Immature natural killer cell (primary cell): ENCODE data around the gene STRA8. TPM values are rescaled to one million over a fixed set of nuclear protein-coding genes. Genes with fewer than 3 reads are reported as not detected.

Experiments used
- DNase-seq, 3 donors: peaks; one replicate each; pipeline ENCODE4 v3.0.0; 2022; ENCODE audit warnings: mixed read lengths in 1 of 3
- H3K27ac Mint-ChIP-seq, 6 donors: one replicate each; pipeline ENCODE4 v1.8.0; 2020; ENCODE audit warnings: mixed read lengths in 6 of 6, mild to moderate bottlenecking in 5 of 6, inconsistent platforms in 4 of 6, moderate library complexity in 3 of 6
- H3K27me3 Mint-ChIP-seq, 3 donors: one replicate each; pipeline ENCODE4 v1.8.0; 2020 to 2021; ENCODE audit warnings: low read depth in 3 of 3, mild to moderate bottlenecking in 3 of 3, mixed read lengths in 3 of 3, moderate library complexity in 3 of 3, inconsistent platforms in 1 of 3
- H3K36me3 Mint-ChIP-seq, 3 donors: one replicate each; pipeline ENCODE4 v1.8.0; 2020; ENCODE audit warnings: mixed read lengths in 3 of 3, inconsistent platforms in 2 of 3, mild to moderate bottlenecking in 2 of 3
- H3K4me1 Mint-ChIP-seq, 2 donors: one replicate each; pipeline ENCODE4 v1.8.0; 2020; ENCODE audit warnings: inconsistent platforms in 2 of 2, mild to moderate bottlenecking in 2 of 2, mixed read lengths in 2 of 2, moderate library complexity in 1 of 2
- H3K4me3 Mint-ChIP-seq, 5 donors: one replicate each; pipeline ENCODE4 v1.8.0; 2020; ENCODE audit warnings: mild to moderate bottlenecking in 5 of 5, mixed read lengths in 5 of 5, inconsistent platforms in 3 of 5, moderate library complexity in 3 of 5
- H3K9me3 Mint-ChIP-seq, 6 donors: one replicate each; pipeline ENCODE4 v1.8.0; 2020; ENCODE audit warnings: mild to moderate bottlenecking in 6 of 6, mixed read lengths in 6 of 6, inconsistent platforms in 4 of 6, moderate library complexity in 3 of 6
- polyA plus RNA-seq, 3 donors: library from polyadenylated mRNA; unstranded; fragments of 300-500 nt; fragmentation: Illumina TruSeq; gene quantifications; one replicate each; pipeline ENCODE4 v1.2.3, GENCODE V29; 2021

Gene STRA8, protein sequence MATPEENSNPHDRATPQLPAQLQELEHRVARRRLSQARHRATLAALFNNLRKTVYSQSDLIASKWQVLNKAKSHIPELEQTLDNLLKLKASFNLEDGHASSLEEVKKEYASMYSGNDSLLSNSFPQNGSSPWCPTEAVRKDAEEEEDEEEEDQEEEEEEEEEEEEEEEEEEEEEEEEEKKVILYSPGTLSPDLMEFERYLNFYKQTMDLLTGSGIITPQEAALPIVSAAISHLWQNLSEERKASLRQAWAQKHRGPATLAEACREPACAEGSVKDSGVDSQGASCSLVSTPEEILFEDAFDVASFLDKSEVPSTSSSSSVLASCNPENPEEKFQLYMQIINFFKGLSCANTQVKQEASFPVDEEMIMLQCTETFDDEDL
- polyA plus RNA-seq: not detected

DNA sequence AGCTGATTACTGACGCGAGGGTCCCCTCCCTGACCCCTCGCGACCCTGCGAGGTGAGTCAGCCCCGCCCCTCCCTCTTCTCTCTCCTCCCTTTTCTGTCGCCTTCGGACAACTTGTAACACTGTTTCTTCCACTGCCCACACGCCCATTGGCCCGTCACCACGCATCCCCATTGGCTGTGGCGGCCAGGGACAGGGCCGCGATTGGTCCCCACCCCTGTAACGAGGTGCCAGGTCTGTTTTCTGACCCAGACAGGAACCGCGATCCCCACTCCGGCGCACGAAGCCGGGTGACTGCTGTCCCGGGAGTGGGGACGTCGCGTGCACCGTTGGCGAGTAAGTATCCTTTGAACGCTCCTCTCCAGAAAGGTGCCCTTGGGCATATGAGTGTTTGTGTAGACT lies at the start of gene STRA8:
TSS of gene STRA8 (plus strand) at position 269 of the 400 bp plus-strand sequence. CDS start 6,687 bp downstream, outside the sequence.
- H3K9me3 Mint-ChIP-seq: no peaks in the 10 kb centered on the region
- no peak within 1 kb of the TSS for H3K27ac Mint-ChIP-seq
- H3K36me3 Mint-ChIP-seq: no peaks in the 10 kb centered on the region
- H3K4me3 Mint-ChIP-seq: no peak within 1 kb of the TSS
- no peak for DNase-seq
- H3K4me1 Mint-ChIP-seq: no peaks in the 10 kb centered on the region
- H3K27me3 Mint-ChIP-seq: peaks cover 0 to 1% (median 0%) of the 10 kb centered on the region in 3 donors

DNA sequence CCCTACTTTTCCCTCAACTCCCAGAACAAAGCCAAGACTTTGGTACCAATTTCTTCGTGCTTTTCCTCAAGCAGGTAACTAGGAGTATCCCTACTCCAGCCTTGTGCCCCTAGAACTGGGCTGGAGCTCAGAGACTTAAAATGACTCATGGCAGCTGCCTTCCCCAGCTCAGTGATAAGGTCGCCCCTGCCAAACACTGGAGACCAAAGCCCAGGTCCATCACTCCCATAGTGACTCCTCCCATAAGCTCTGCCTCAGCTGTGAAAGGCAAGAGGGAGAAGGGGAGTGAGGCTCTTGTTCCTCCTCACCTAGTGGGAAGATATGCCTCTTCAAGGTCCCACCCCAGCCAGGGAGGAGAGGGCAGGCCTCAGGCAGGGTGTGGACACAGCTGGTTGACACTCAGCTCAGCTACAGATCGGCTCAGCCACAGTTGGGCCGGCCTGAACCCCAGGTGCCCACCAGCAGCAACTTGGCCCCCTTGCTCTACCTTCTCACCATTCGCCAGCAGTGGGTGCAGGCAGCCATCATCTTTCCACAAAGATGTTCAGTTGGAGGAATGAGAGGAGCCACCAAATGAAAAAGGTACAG lies 49.3 kb upstream of the STRA8 start:
- Mint-ChIP-seq H3K9me3 (peaks cover 10 to 40% (median 30%) of the 10 kb centered on the region in 6 donors), H3K36me3 (peaks cover 47 to 62% (median 58%) of the 10 kb centered on the region in 3 donors), H3K27me3 (peaks cover 0 to 7% (median 3%) of the 10 kb centered on the region in 3 donors), H3K4me1 (peaks cover 0 to 1% of the 10 kb centered on the region in 2 donors), H3K4me3 (no peak overlapping the region), H3K27ac (no peak overlapping the region)
- no peak for DNase-seq

DNA sequence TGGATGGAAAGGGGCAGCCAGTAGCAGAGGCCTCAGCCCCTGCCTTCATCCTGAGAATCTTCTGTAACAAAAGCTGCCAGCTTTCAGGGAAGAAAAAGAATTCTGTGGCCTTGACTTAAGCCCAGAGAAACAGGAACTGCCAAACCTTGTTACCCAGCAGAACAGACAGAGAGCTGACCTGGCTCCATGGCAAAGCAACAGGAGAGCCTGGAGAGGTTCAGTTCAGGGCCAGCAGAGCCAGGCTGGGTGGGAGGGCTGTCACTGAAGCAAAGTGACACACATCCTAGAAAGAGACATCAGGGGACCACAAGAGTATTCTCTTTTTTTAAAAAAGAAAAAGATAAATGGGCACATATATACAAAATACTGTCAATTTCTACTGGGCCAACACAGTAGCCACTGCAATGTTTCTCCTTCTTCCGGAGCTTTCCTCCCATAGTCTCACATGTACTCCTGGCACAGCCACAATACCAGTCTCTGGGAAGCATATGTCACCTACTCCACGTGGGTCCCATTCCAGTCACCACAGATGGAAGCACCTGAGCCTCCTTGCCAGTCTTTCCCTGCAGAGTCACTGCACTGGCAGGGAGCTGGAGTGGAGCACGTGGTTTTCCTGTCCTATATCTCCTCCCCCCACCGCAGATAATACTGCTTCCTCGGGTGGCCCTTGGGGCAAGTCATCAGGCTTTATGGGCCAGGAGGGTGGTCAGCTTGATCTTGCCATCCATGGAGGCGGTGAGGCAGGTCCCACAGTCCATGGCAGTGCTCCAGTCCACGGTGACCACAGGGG lies 48.0 kb upstream of the STRA8 start:
- Mint-ChIP-seq H3K9me3 (peaks cover 7 to 29% (median 21%) of the 10 kb centered on the region in 6 donors), H3K27ac (no peak overlapping the region), H3K27me3 (peaks cover 0 to 5% (median 3%) of the 10 kb centered on the region in 3 donors), H3K36me3 (peaks cover 49 to 69% (median 59%) of the 10 kb centered on the region in 3 donors), H3K4me3 (no peak overlapping the region), H3K4me1 (peaks cover 0 to 1% of the 10 kb centered on the region in 2 donors)
- no peak for DNase-seq

DNA sequence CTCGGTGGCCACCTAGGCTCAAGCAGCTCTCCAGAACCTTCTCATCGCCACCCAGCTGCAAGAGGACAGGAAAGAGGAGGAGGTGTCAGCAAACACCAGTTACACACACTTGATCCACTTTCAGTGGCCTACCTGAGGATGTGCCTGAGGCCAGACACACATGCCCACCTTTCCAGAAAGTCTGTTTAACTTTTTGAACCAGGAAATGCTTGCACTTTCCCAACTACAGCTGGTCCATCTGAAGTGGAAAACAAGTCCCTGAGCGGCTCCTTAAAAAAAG lies 47.4 kb upstream of the STRA8 start:
- DNase-seq: no peak
- Mint-ChIP-seq H3K9me3 (peaks cover 5 to 24% (median 16%) of the 10 kb centered on the region in 6 donors), H3K4me1 (peaks cover 0 to 1% of the 10 kb centered on the region in 2 donors), H3K27me3 (peaks cover 0 to 5% (median 3%) of the 10 kb centered on the region in 3 donors), H3K4me3 (no peak overlapping the region), H3K27ac (no peak overlapping the region), H3K36me3 (peaks cover 51 to 70% (median 62%) of the 10 kb centered on the region in 3 donors)

DNA sequence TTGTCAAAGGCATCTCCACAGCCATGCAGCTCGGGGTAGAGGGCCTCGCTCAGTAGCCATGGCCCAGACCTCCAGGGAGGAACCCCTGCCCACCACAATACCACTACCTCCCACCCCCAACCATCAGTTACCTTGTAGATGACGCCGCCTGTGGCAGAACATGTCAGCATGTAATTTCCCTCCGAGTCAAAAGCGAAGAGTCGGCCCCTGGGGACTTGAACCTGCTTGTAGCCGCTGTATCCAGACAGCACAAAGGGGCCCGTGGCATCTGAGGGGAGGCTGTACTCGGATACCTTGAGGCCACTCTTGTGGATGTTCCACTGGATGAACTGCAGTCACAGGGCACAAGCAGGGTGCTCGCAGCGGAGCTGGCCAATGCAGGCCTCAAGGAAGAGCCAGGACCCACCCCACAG lies 46.8 kb upstream of the STRA8 start:
- peaks cover 0 to 17% (median 10%) of the 10 kb centered on the region in 6 donors for H3K9me3 Mint-ChIP-seq
- H3K27ac Mint-ChIP-seq: peak overlapping the region in 1 of 6 donors; percentile 58
- no peak overlapping the region for H3K4me3 Mint-ChIP-seq
- peaks cover 49 to 68% (median 60%) of the 10 kb centered on the region in 3 donors for H3K36me3 Mint-ChIP-seq
- no peak for DNase-seq
- H3K27me3 Mint-ChIP-seq: peaks cover 0 to 5% (median 3%) of the 10 kb centered on the region in 3 donors
- H3K4me1 Mint-ChIP-seq: peaks cover 0 to 1% of the 10 kb centered on the region in 2 donors

DNA sequence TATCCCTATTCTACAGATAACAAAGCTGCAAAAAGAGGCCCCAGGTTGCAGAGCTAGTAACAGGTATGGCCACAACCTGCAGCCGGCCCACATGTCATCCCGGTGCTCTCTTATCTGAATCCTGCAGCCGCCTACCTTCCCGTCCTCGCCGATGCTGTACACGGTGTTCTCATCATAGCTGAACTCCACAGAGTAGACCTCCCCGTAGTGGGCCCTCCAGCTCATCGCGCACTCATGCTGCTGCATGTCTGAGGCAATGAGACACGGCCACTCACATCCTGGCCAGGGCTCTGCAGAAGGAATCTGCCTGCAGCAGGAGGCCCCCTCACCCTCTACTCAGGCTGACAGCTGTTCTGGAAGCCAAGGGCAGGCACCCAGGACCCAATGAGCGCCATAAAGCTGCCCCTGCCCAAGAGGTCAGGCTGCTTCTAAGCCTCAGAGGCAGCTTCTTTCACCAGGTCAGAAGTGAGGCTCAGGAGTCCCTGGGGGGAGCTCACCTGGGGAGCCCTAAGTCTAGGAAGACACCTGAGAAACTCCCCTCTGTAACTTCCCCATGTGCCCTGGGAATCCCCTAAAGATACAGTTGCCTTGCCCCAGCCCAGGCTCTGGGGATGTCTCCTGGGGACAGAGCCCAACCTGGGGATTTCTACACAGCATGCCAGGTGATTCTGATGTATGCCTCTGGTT lies 45.2 kb upstream of the STRA8 start:
- Mint-ChIP-seq H3K27me3 (peaks cover 0 to 3% (median 0%) of the 10 kb centered on the region in 3 donors), H3K4me3 (no peak overlapping the region), H3K36me3 (peaks cover 49 to 68% (median 63%) of the 10 kb centered on the region in 3 donors), H3K27ac (no peak overlapping the region), H3K9me3 (peaks cover 0 to 2% (median 0%) of the 10 kb centered on the region in 6 donors), H3K4me1 (peaks cover 0 to 1% of the 10 kb centered on the region in 2 donors)
- DNase-seq: no peak

DNA sequence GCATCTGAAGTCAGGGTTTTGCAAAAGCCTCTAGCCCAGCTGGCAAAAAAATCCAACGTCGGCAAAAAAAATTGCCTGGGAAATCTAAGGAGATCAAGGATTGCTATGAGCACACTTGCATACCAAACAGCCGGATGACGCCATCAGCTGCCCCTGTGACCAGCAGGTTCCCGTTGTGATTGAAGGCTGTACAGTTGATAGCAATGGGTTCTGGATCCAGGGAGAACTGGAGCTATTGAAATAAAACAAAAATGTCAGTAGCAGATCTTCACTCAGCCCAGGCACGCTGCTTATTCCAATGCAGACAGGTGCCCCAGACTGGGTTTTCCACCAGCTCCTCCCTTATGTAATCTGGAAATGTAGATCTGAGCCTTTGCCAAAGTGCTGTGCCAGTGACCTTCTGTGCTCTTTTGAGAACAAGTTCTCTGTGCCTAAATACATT lies 44.4 kb upstream of the STRA8 start:
- Mint-ChIP-seq H3K4me3 (no peak overlapping the region), H3K4me1 (peaks cover 0 to 1% of the 10 kb centered on the region in 2 donors), H3K27ac (no peak overlapping the region), H3K36me3 (peaks cover 41 to 68% (median 63%) of the 10 kb centered on the region in 3 donors), H3K27me3 (no peaks in the 10 kb centered on the region), H3K9me3 (no peaks in the 10 kb centered on the region)
- DNase-seq: no peak

DNA sequence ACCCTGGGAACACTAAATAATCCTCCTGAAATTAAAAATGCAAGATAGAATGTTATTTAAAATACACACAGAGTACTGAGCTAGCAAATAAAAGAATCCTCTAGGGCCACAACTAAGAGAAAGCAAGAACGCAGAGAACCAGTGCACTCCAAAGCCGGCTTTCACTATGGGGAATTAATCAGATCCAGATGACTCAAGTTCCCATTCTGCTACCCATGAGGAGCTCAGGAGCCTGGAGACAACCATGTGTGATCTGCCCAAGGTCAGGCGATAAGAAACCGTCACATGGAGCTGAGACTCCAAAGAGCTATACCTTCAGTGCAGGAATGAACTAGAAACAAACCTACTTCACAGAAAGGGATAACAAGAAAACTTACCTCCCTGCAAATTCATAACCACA lies 43.7 kb upstream of the STRA8 start:
- DNase-seq: no peak
- no peak overlapping the region for H3K4me3 Mint-ChIP-seq
- no peaks in the 10 kb centered on the region for H3K9me3 Mint-ChIP-seq
- no peak overlapping the region for H3K27ac Mint-ChIP-seq
- H3K27me3 Mint-ChIP-seq: no peaks in the 10 kb centered on the region
- peaks cover 0 to 1% of the 10 kb centered on the region in 2 donors for H3K4me1 Mint-ChIP-seq
- peaks cover 42 to 66% (median 66%) of the 10 kb centered on the region in 3 donors for H3K36me3 Mint-ChIP-seq

DNA sequence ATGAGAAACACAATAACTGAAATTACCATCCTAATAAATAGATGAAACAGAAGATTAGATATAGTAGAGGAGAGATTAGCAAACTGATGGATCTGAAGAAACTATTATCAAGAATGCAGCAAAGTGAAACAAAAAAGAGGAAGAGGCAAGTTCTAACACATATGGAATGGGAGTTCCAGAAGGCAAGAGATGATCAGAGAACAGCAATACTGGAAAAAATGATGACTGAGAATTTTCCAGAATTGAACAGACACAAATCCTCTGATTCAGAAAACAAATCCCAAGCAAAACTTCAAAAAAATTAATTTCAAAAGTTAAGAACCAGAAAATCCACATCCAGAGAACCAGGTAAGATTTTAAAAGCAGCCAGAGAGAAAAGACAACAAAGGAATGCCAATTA lies 42.9 kb upstream of the STRA8 start:
- no peak overlapping the region for H3K4me3 Mint-ChIP-seq
- H3K9me3 Mint-ChIP-seq: no peaks in the 10 kb centered on the region
- peaks cover 47 to 65% (median 63%) of the 10 kb centered on the region in 3 donors for H3K36me3 Mint-ChIP-seq
- DNase-seq: no peak
- peak overlapping the region in 1 of 6 donors; percentile 47 for H3K27ac Mint-ChIP-seq
- no peaks in the 10 kb centered on the region for H3K27me3 Mint-ChIP-seq
- H3K4me1 Mint-ChIP-seq: peaks cover 0 to 1% of the 10 kb centered on the region in 2 donors

DNA sequence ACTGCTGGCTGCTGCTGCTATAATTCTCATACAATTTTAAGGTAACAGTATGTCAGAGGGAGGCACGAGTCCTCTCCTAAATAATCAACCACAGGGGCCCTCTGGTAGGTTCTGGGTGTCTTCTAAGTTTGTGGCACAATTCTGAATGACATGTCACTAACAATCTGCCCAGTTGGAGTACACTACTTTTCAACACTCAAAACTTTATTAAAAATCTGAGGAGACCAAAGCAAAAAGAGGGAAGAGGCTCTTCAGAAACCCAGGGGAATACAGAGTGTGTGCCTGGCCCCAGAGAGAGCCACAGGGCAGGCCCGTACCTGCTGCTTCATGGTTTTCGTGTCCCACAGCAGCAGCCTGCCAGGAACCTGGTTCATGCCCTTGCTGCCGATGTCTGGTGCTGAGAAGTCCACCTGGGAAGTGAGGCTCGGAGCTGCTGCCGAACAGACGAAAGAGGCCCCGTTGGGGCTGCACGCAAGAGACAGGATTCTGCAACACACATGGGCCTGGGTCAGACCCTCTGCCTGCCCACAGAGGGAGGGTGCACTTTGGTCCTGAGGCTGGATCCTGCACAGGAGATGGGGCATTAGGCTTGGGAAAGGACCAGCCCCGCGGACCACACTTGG lies 40.6 kb upstream of the STRA8 start:
- H3K36me3 Mint-ChIP-seq: peaks cover 41 to 68% (median 56%) of the 10 kb centered on the region in 3 donors

DNA sequence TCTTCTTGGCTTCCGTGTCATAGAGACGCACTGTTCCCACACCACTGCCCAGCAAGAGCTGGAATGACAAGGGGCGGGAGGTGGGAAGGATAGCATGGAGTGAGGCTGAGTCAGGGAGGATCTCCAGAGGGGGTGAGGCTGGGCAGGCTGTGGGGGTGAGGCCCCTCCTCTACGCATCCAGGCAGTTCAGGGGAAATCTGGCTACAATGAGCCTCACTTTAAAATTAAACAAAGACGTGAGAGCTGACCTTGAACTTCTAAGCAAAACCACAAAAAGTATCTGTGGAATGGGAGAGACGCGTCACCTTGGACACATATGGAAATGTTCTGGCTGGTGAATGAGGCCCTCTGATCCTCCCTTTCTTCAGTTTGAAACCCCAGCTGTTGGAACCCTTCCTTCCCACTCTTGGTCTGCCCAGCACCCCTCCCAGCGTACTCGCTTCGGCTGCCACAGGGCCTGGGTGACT lies 40.0 kb upstream of the STRA8 start:
- H3K36me3 Mint-ChIP-seq: peaks cover 40 to 68% (median 53%) of the 10 kb centered on the region in 3 donors
- no peak overlapping the region for H3K27ac Mint-ChIP-seq
- no peaks in the 10 kb centered on the region for H3K4me1 Mint-ChIP-seq
- no peak overlapping the region for H3K4me3 Mint-ChIP-seq
- H3K27me3 Mint-ChIP-seq: no peaks in the 10 kb centered on the region
- no peak for DNase-seq
- no peaks in the 10 kb centered on the region for H3K9me3 Mint-ChIP-seq

More for the DNA sequence above, 40.6 kb upstream of the STRA8 start:
- H3K4me3 Mint-ChIP-seq: no peak overlapping the region
- DNase-seq: no peak
- no peaks in the 10 kb centered on the region for H3K4me1 Mint-ChIP-seq
- no peaks in the 10 kb centered on the region for H3K27me3 Mint-ChIP-seq
- no peak overlapping the region for H3K27ac Mint-ChIP-seq
- H3K9me3 Mint-ChIP-seq: no peaks in the 10 kb centered on the region

DNA sequence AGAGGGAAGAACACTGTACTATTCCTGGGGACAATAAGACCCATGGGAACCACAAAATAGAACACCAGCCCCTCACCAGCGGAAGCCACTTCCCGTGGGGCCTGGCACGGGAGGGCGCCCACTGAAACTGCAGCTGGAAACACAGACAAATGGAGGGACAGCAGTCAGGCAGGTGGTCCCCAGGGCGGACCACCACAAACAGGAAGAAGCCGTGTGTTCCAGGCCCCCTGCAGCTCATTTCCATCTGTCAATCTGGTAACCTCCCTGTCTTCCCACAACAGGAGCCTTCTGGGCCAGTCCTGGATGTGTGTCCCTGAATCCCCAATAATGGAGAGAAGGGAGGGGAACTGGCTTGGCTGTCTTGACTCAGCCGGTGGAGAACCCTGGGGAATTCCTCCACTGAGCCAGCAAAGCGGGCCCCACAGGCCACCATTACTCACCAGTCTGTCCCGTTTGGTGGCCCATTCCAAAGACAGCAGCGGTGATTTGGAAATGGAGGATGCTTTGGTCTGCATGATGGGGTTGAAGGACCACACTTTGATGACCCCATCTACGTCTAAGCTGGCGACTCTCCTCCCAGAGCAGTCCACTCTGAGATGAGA lies 39.0 kb upstream of the STRA8 start:
- Mint-ChIP-seq H3K4me3 (no peak overlapping the region), H3K27ac (no peak overlapping the region), H3K36me3 (peaks cover 32 to 67% (median 54%) of the 10 kb centered on the region in 3 donors), H3K9me3 (no peaks in the 10 kb centered on the region), H3K4me1 (no peaks in the 10 kb centered on the region), H3K27me3 (no peaks in the 10 kb centered on the region)
- no peak for DNase-seq
